ENCODE results near the gene LRP5. TPM values are rescaled to one million over a fixed set of nuclear protein-coding genes. Genes with fewer than 3 reads are reported as not detected.
"Not testable (repeated sequence)": the region's sequence is repeated elsewhere in the genome, so short reads cannot be mapped to it uniquely, and the experiment has no call there.

LRP5 gene
- total and polyA plus RNA-seq, 2 donors: 30.8 to 54.8 TPM

GRCh38 chr11:68439355-68440065 lies 127.1 kb downstream of the LRP5 start:
- WGBS: 60% methylated on average over 38 of the region's 38 CpGs
- Histone ChIP-seq H3K36me3 (ENCODE audit: insufficient read depth) (no peaks in the 10 kb centered on the region), H3K4me1 (ENCODE audit: insufficient read depth) (no peaks in the 10 kb centered on the region)

GRCh38 chr11:68440224-68440623 lies 127.8 kb downstream of the LRP5 start:
- 61% methylated on average over 8 of the region's 8 CpGs for WGBS
- H3K36me3 ChIP-seq (ENCODE audit: insufficient read depth): no peaks in the 10 kb centered on the region
- H3K4me3 ChIP-seq (ENCODE audit: low read depth, low read length): no peak overlapping the region
- no peak overlapping the region for H3K27ac ChIP-seq (ENCODE audit: low read depth)
- peak; percentile 29 for DNase-seq (ENCODE audit: extremely low spot score)
- H3K4me1 ChIP-seq (ENCODE audit: insufficient read depth): no peaks in the 10 kb centered on the region

More at GRCh38 chr11:68439355-68440065, 127.1 kb downstream of the LRP5 start:
- Histone ChIP-seq H3K4me3 (ENCODE audit: low read depth, low read length) (no peak overlapping the region), H3K27ac (ENCODE audit: low read depth) (peak overlapping the region; percentile 72)
- DNase-seq (ENCODE audit: extremely low spot score): no peak

- H3K4me3 ChIP-seq (ENCODE audit: low read depth, low read length): no peak overlapping the region
- WGBS: 71% methylated on average over 6 of the region's 6 CpGs
- H3K27ac ChIP-seq (ENCODE audit: low read depth): no peak overlapping the region
- no peak for DNase-seq (ENCODE audit: extremely low spot score)
- H3K4me1 ChIP-seq (ENCODE audit: insufficient read depth): no peaks in the 10 kb centered on the region
- no peaks in the 10 kb centered on the region for H3K36me3 ChIP-seq (ENCODE audit: insufficient read depth)
These were observed 129.3 kb downstream of the LRP5 start for GRCh38 chr11:68441466-68442230.

- Histone ChIP-seq H3K4me3 (ENCODE audit: low read depth, low read length) (no peak overlapping the region), H3K36me3 (ENCODE audit: insufficient read depth) (no peaks in the 10 kb centered on the region), H3K27ac (ENCODE audit: low read depth) (no peak overlapping the region), H3K4me1 (ENCODE audit: insufficient read depth) (no peaks in the 10 kb centered on the region)
- no peak for DNase-seq (ENCODE audit: extremely low spot score)
- 85% methylated on average over 10 of the region's 10 CpGs for WGBS
These were observed 130.0 kb downstream of the LRP5 start for GRCh38 chr11:68442433-68442832.

GRCh38 chr11:68444566-68444965 lies 132.2 kb downstream of the LRP5 start:
- DNase-seq (ENCODE audit: extremely low spot score): no peak
- Histone ChIP-seq H3K36me3 (ENCODE audit: insufficient read depth) (no peaks in the 10 kb centered on the region), H3K4me3 (ENCODE audit: low read depth, low read length) (no peak overlapping the region), H3K4me1 (ENCODE audit: insufficient read depth) (no peaks in the 10 kb centered on the region), H3K27ac (ENCODE audit: low read depth) (no peak overlapping the region)
- 73% methylated on average over 6 of the region's 6 CpGs for WGBS

- DNase-seq (ENCODE audit: extremely low spot score): no peak
These were observed 133.2 kb downstream of the LRP5 start for GRCh38 chr11:68445531-68446035.

GRCh38 chr11:68446046-68446725 lies 133.8 kb downstream of the LRP5 start:
- WGBS: 92% methylated on average over 18 of the region's 18 CpGs
- no peak overlapping the region for H3K27ac ChIP-seq (ENCODE audit: low read depth)
- DNase-seq (ENCODE audit: extremely low spot score): no peak
- no peaks in the 10 kb centered on the region for H3K36me3 ChIP-seq (ENCODE audit: insufficient read depth)
- H3K4me3 ChIP-seq (ENCODE audit: low read depth, low read length): no peak overlapping the region
- H3K4me1 ChIP-seq (ENCODE audit: insufficient read depth): no peaks in the 10 kb centered on the region

More at GRCh38 chr11:68445531-68446035, 133.2 kb downstream of the LRP5 start:
- no peaks in the 10 kb centered on the region for H3K4me1 ChIP-seq (ENCODE audit: insufficient read depth)
- WGBS: 90% methylated on average over 11 of the region's 11 CpGs
- H3K4me3 ChIP-seq (ENCODE audit: low read depth, low read length): no peak overlapping the region
- H3K27ac ChIP-seq (ENCODE audit: low read depth): no peak overlapping the region
- no peaks in the 10 kb centered on the region for H3K36me3 ChIP-seq (ENCODE audit: insufficient read depth)

- no peak for DNase-seq (ENCODE audit: extremely low spot score)
- Histone ChIP-seq H3K4me1 (ENCODE audit: insufficient read depth) (no peaks in the 10 kb centered on the region), H3K4me3 (ENCODE audit: low read depth, low read length) (no peak overlapping the region), H3K27ac (ENCODE audit: low read depth) (no peak overlapping the region), H3K36me3 (ENCODE audit: insufficient read depth) (no peaks in the 10 kb centered on the region)
- WGBS: 47% methylated on average over 25 of the region's 25 CpGs
These were observed 134.8 kb downstream of the LRP5 start for GRCh38 chr11:68447015-68447801.

- DNase-seq (ENCODE audit: extremely low spot score); H3K27ac ChIP-seq (ENCODE audit: low read depth); H3K4me1 ChIP-seq (ENCODE audit: insufficient read depth); H3K4me3 ChIP-seq (ENCODE audit: low read depth, low read length); H3K36me3 ChIP-seq (ENCODE audit: insufficient read depth): not testable (repeated sequence)
- WGBS: 75% methylated on average over 6 of the region's 6 CpGs
These were observed 135.5 kb downstream of the LRP5 start for GRCh38 chr11:68447914-68448313.

- Histone ChIP-seq H3K36me3 (ENCODE audit: insufficient read depth) (no peaks in the 10 kb centered on the region), H3K27ac (ENCODE audit: low read depth) (no peak overlapping the region), H3K4me1 (ENCODE audit: insufficient read depth) (no peaks in the 10 kb centered on the region), H3K4me3 (ENCODE audit: low read depth, low read length) (no peak overlapping the region)
- 93% methylated on average over 25 of the region's 25 CpGs for WGBS
- no peak for DNase-seq (ENCODE audit: extremely low spot score)
These were observed 136.2 kb downstream of the LRP5 start for GRCh38 chr11:68448604-68449011.

GRCh38 chr11:68449951-68450350 lies 137.6 kb downstream of the LRP5 start:
- no peak for DNase-seq (ENCODE audit: extremely low spot score)
- H3K4me3 ChIP-seq (ENCODE audit: low read depth, low read length): no peak overlapping the region
- 91% methylated on average over 11 of the region's 11 CpGs for WGBS

GRCh38 chr11:68450711-68451110 lies 138.3 kb downstream of the LRP5 start:
- WGBS: 95% methylated on average over 8 of the region's 8 CpGs
- H3K27ac ChIP-seq (ENCODE audit: low read depth): no peak overlapping the region

More at GRCh38 chr11:68449951-68450350, 137.6 kb downstream of the LRP5 start:
- no peak overlapping the region for H3K27ac ChIP-seq (ENCODE audit: low read depth)
- no peaks in the 10 kb centered on the region for H3K36me3 ChIP-seq (ENCODE audit: insufficient read depth)
- no peaks in the 10 kb centered on the region for H3K4me1 ChIP-seq (ENCODE audit: insufficient read depth)

GRCh38 chr11:68454767-68455166 lies 142.4 kb downstream of the LRP5 start:
- 62% methylated on average over 8 of the region's 8 CpGs for WGBS
- Histone ChIP-seq H3K27ac (ENCODE audit: low read depth) (no peak overlapping the region), H3K4me3 (ENCODE audit: low read depth, low read length) (no peak overlapping the region), H3K36me3 (ENCODE audit: insufficient read depth) (no peaks in the 10 kb centered on the region), H3K4me1 (ENCODE audit: insufficient read depth) (no peaks in the 10 kb centered on the region)
- DNase-seq (ENCODE audit: extremely low spot score): no peak

More at GRCh38 chr11:68450711-68451110, 138.3 kb downstream of the LRP5 start:
- H3K4me3 ChIP-seq (ENCODE audit: low read depth, low read length): no peak overlapping the region
- no peaks in the 10 kb centered on the region for H3K36me3 ChIP-seq (ENCODE audit: insufficient read depth)
- H3K4me1 ChIP-seq (ENCODE audit: insufficient read depth): no peaks in the 10 kb centered on the region
- no peak for DNase-seq (ENCODE audit: extremely low spot score)
